Ovary (tissue), 9 donors: ENCODE measurements around the gene TNFRSF1A. TPM values are rescaled to one million over a fixed set of nuclear protein-coding genes. Genes with fewer than 3 reads are reported as not detected.
A peak's percentile ranks its signal among the peaks of the same experiment; 100 is the strongest.

ENCODE experiments used
- DNase-seq, 5 donors: peaks; one replicate each; pipeline ENCODE4 v3.0.0-alpha.2; 2019 to 2020
- H3K27ac ChIP-seq, 2 donors: fragments of 200-600 bp; one replicate each; pipeline versions ENCODE4 v1.5.1 to v1.8.0; 2019 to 2022
- H3K27me3 ChIP-seq: fragments of 200-600 bp; one replicate; pipeline ENCODE4 v1.8.0; 2022
- H3K36me3 ChIP-seq: fragments of 200-600 bp; sonication (generic); one replicate; pipeline ENCODE4 v1.5.1; 2019
- H3K4me1 ChIP-seq: one replicate; pipeline ENCODE4 v1.8.1; 2013; ENCODE audit warnings: mild to moderate bottlenecking, moderate library complexity; ENCODE audit not compliant: insufficient read depth
- H3K4me3 ChIP-seq: fragments of 200-600 bp; sonication (generic); one replicate; pipeline ENCODE4 v1.5.1; 2017
- H3K9me3 ChIP-seq, 2 donors: fragments of 200-600 bp in 1 of 2; sonication (generic) in 1 of 2; one replicate each; pipeline versions ENCODE4 v1.5.1 to v1.8.1; 2013 to 2019; ENCODE audit warnings: mild to moderate bottlenecking in 1 of 2, moderate library complexity in 1 of 2
- EP300 ChIP-seq: sonication (generic); formaldehyde crosslinking; IDR thresholded peaks from one replicate; pipeline ENCODE4 v1.6.1; 2017; ENCODE audit warnings: antibody characterized with exemption
- POLR2A ChIP-seq: fragments of 450-650 bp; IDR thresholded peaks from one replicate; pipeline ENCODE4 v1.6.1; 2017; ENCODE audit warnings: antibody characterized with exemption, mild to moderate bottlenecking, moderate library complexity
- WGBS, 3 donors: extraction: QIAGEN DNeasy Blood & Tissue Kit in 1 of 3; methylation state at CpG; one replicate each; pipeline versions ENCODE4 v1.1.5 to v1.1.7; 2013 to 2017; 5-methylcytosine and 5-hydroxymethylcytosine counted together
- intact Hi-C, 4 donors: fragments of 100-400 bp; cut with DNase I; formaldehyde crosslinking; loops; one replicate each; pipeline versions ENCODE4 v1.11.0 to v1.15.1; 2022 to 2023
- polyA plus RNA-seq, 2 donors: library from polyadenylated mRNA; stranded (reverse); fragments of 200-250 nt in 1 of 2; fragments of 350-450 nt in 1 of 2; fragmentation: Illumina TruSeq in 1 of 2; extraction: RNeasy Lipid Tissue Mini Kit (QIAGEN cat#74804) in 1 of 2; gene quantifications; one replicate each; pipeline ENCODE4 v1.2.3, GENCODE V29; 2013 to 2014
- total RNA-seq, 7 donors: library from RNA; depleted of rRNA in 2 of 7; stranded (reverse); fragments of >200 nt in 2 of 7; fragmentation: NEBNext Ultra II Directional in 3 of 7; extraction: Animal tissue kit (Norgen Biotek cat#: 25700) in 3 of 7; gene quantifications; one replicate each; pipeline versions ENCODE4 v1.1.0 to v1.2.4, GENCODE V29; 2016 to 2023
- TF ChIP-seq, protein P1 (sequence below), 3 donors: fragments of 450-650 bp in 2 of 3; fragments of 200-600 bp in 1 of 3; IDR thresholded peaks; one replicate each; pipeline versions ENCODE4 v1.5.1 to v1.8.0; 2016 to 2022; ENCODE audit warnings: antibody characterized with exemption in 3 of 3, mild to moderate bottlenecking in 1 of 3
- donor health status: DM: no; HTN: no; CAD: no; lungs with moderate emphysema.
- donor health status: DM: no; HTN: no; CAD: no.
- donor health status: Bipolar disorder and iron deficiency.
- donor health status: DM: yes; HTN: yes; CAD: no.
- donor health status: DM: no; HTN: no; CAD: no.
- donor health status: DM: yes; HTN: yes; CAD: no.

Gene TNFRSF1A
- total and polyA plus RNA-seq, 9 donors: 92.8 to 274 (median 179) TPM

DNA sequence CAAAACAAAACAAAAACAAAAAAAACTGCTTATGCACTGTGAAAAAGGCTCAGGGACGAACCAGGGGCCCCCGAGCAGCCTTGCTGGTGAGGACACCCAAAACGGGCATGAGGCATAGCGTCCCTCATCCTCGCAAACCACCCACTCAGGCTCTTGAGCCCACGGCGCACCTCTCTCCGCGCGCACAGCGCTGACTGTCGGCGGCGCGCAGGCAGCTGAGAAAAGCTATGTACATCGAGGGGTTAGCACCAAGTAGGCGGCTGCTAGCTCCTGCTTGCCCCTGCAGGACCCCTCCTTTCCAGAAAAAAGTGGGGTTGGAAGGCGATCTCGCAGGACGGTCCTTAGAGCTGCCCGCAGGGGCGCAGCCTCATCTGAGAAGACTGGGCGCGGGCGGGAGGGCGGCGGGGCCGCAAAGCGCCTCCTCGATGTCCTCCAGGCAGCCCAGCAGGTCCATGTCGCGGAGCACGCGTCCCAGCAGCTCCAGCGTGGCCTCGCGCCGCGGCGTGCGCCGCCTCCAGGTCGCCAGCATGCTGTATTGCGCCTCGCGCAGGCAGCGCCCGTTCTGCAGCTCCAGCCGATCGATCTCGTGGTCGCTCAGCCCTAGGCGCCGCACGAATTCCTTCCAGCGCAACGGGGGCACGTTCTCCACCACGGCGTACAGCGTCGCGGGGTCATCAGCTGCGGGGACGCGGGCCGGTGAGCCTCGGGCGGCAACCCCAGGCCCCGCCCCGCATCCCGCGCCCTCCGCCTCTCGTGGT is 12.8 kb downstream of the TNFRSF1A start:
- TF ChIP-seq EP300 (no peak), POLR2A (no peak)
- TF ChIP-seq, protein P1, sequence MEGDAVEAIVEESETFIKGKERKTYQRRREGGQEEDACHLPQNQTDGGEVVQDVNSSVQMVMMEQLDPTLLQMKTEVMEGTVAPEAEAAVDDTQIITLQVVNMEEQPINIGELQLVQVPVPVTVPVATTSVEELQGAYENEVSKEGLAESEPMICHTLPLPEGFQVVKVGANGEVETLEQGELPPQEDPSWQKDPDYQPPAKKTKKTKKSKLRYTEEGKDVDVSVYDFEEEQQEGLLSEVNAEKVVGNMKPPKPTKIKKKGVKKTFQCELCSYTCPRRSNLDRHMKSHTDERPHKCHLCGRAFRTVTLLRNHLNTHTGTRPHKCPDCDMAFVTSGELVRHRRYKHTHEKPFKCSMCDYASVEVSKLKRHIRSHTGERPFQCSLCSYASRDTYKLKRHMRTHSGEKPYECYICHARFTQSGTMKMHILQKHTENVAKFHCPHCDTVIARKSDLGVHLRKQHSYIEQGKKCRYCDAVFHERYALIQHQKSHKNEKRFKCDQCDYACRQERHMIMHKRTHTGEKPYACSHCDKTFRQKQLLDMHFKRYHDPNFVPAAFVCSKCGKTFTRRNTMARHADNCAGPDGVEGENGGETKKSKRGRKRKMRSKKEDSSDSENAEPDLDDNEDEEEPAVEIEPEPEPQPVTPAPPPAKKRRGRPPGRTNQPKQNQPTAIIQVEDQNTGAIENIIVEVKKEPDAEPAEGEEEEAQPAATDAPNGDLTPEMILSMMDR (IDR thresholded peaks at IDR 0.05): no peak
- no peak overlapping the region for H3K27ac ChIP-seq
- H3K36me3 ChIP-seq: no peaks in the 10 kb centered on the region
- no peaks in the 10 kb centered on the region for H3K27me3 ChIP-seq
- no peak overlapping the region for H3K4me3 ChIP-seq
- H3K9me3 ChIP-seq: no peaks in the 10 kb centered on the region
- intact Hi-C loops: loop anchor here (5.0 to 10.0 kb wide), 5 partner anchors 48 to 208 kb away; partner anchors contain the start of genes GAPDH (in 1 of the 4) and SCNN1A (in 1 of the 4)
- DNase-seq: no peak
- WGBS, 3 donors: 81 to 82% (median 82%) methylated on average over 65 to 75 of the region's 75 CpGs
- H3K4me1 ChIP-seq: peaks cover 15% of the 10 kb centered on the region

DNA sequence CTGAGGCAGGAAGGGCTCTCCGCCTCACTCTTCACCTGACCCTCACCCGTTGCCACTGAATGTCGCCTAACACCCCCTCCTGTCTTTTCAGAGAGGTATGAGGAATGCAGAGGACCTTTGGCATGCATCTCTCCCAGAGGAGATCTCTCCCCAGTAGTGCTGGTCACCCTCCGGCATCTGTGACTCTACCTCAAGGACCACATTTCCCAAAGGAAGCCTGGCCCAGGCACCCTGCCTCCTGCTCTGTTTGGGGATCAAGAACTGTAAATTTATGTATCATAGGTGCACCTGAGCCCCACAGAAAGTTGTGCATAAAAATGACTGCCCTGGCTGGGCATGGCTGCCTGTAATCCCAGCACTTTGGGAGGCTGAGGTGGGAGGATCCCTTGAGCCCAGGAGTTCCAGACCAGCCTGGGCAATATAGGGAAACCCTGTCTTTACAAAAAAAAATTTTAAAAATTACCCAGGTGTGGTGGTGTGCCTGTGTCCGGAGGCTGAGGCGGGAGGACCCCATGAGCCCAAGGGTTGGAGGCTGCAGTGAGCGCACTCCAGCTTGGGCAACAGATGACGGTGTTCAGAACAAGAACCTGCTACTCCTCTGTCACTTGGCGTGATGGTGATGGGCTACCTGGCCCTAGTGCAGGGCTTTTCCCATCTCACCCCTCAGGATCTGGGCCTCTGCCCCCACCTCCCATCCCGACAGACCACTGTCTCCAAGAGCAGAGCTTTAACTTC is 13.7 kb downstream of the TNFRSF1A start:
- Histone ChIP-seq H3K36me3 (no peaks in the 10 kb centered on the region), H3K27me3 (no peaks in the 10 kb centered on the region), H3K9me3 (no peaks in the 10 kb centered on the region), H3K4me1 (peaks cover 19% of the 10 kb centered on the region), H3K27ac (no peak overlapping the region), H3K4me3 (no peak overlapping the region)
- intact Hi-C loops: loop anchor here (5.0 to 10.0 kb wide), 5 partner anchors 49 to 209 kb away; partner anchors contain the start of genes GAPDH (in 1 of the 4) and SCNN1A (in 1 of the 4)
- TF ChIP-seq, protein P1 (IDR thresholded peaks at IDR 0.05): no peak
- TF ChIP-seq POLR2A: no peak
- no peak for TF ChIP-seq EP300
- WGBS, 3 donors: 82 to 83% (median 83%) methylated on average over 10 of the region's 10 CpGs
- DNase-seq: peak in 1 of 5 donors; percentile 28

DNA sequence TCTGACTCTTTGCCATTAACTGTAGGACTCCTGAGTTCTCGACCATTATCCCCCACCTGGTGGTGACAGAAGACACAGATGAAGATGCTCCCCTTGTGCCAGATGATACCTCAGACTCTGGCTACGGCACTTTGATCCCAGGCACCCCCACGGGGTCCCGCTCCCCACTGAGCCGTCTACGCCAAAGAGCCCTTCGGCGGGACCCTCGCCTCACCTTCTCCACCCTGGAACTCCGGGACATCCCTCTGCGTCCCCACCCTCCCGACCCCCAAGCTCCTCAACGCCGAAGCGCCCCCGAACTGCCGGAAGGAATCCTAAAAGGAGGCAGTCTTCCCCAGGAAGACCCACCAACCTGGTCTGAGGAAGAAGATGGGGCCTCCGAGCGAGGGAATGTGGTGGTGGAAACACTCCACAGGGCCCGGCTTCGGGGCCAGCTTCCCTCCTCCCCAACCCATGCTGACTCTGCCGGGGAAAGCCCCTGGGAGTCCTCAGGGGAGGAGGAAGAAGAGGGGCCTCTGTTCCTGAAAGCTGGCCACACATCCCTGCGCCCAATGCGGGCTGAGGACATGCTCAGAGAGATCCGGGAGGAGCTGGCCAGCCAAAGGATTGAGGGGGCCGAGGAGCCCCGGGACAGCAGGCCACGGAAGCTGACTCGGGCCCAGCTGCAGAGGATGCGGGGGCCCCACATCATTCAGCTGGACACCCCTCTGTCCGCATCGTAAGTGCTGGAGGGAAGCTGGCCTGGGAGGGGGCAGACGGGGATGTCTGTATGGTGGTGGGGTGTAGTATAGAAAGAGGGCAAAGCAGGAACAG is 14.4 kb downstream of the TNFRSF1A start:
- Histone ChIP-seq H3K4me3 (no peak overlapping the region), H3K27me3 (no peaks in the 10 kb centered on the region), H3K9me3 (no peaks in the 10 kb centered on the region), H3K4me1 (peaks cover 19% of the 10 kb centered on the region), H3K36me3 (no peaks in the 10 kb centered on the region), H3K27ac (peak overlapping the region; percentile 46 to 62)
- TF ChIP-seq POLR2A: no peak
- TF ChIP-seq EP300: no peak
- TF ChIP-seq, protein P1 (IDR thresholded peaks at IDR 0.05): no peak
- DNase-seq: peak in 3 of 5 donors; percentile 44 to 62 (median 60)
- intact Hi-C loops: loop anchor here (5.0 to 10.0 kb wide), 5 partner anchors 50 to 210 kb away; partner anchors contain the start of genes GAPDH (in 1 of the 4) and SCNN1A (in 1 of the 4)
- 46 to 49% (median 49%) methylated on average over 33 of the region's 33 CpGs for WGBS, 3 donors
